Measurements from ENCODE around the gene XYLT1. TPM values are rescaled to one million over a fixed set of nuclear protein-coding genes. Genes with fewer than 3 reads are reported as not detected.

XYLT1 gene
- total and polyA plus RNA-seq, 2 of the 8 experiments (the other 6 are each of a cell fraction or from before 2014, with no cell fraction given) = 6.6 to 25.4 TPM

- TF ChIP-seq CHD7 (IDR thresholded peaks at IDR 0.05; ENCODE audit: insufficient replicate concordance, low read length) (no peak), CEBPB (IDR thresholded peaks at IDR 0.05; ENCODE audit: low read depth, low read length) (no peak)
Measured at GRCh38 chr16:17062676-17063075, 408.1 kb downstream of the XYLT1 start (continued).

Measured in H1 (cell line).